ENCODE data around the gene MAT2A. TPM values are rescaled to one million over a fixed set of nuclear protein-coding genes. Genes with fewer than 3 reads are reported as not detected.

Gene MAT2A
- total and polyA plus RNA-seq, 2 donors (not counting 1 experiment from before 2014, with no cell fraction given), result 133 to 177 TPM

DNA sequence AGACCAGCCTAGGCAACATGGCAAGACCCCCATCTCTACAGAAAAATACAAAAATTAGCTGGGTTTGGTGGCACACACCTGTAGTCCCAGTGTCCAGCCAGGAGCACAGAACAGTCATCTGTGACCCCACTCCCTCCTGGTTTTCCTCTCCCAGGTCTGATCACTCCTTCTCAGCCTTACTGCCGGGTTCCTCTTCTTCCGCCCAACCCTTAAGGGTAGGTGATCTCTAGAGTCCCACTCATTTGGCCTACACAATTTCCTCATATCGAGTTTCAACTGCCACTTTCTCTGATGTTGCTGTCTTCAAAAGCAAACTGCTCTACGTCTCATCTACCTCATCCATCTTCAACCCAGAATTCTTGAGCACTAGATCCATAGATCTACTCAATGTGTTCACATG is 13.4 kb upstream of the MAT2A start:
- H3K27me3 Mint-ChIP-seq, result peaks cover 22% of the 10 kb centered on the region
- H3K4me2 ChIP-seq (replicated peaks; ENCODE audit: low read depth, low read length, poor library complexity, severe bottlenecking), result no peak overlapping the region
- H2AFZ ChIP-seq (ENCODE audit: insufficient read depth, low read depth, low read length, poor library complexity, severe bottlenecking), result no peak overlapping the region
- no peak for ATAC-seq (ENCODE audit: low read depth)
- no peak overlapping the region for H3K27ac Mint-ChIP-seq
- H3K27me3 ChIP-seq (replicated peaks in 1 of 4; ENCODE audit: control extremely low read depth in 1 of 4, control insufficient read depth in 3 of 4, insufficient read depth in 4 of 4, low read length in 3 of 4), result peaks cover 0 to 3% (median 0%) of the 10 kb centered on the region in 4 experiments
- no peak overlapping the region for H3K4me3 ChIP-seq (ENCODE audit: control extremely low read depth in 1 of 5, extremely low read depth in 1 of 5, insufficient read depth in 1 of 5, low read depth in 2 of 5, low read length in 4 of 5)
- no peaks in the 10 kb centered on the region for H4K20me1 ChIP-seq (ENCODE audit: control insufficient read depth, insufficient read depth, low read length, poor library complexity, severe bottlenecking)
- H3K9me3 Mint-ChIP-seq (ENCODE audit: insufficient read depth), result no peaks in the 10 kb centered on the region
- ChIA-PET CTCF (no interaction called here), POLR2A (no interaction called here)
- 88% methylated on average over 4 of the region's 4 CpGs for WGBS (ENCODE audit: insufficient coverage)
- H3K36me3 ChIP-seq (replicated peaks in 1 of 2; ENCODE audit: control extremely low read depth in 1 of 2, control insufficient read depth in 1 of 2, extremely low read depth in 1 of 2, insufficient read depth in 2 of 2, low read length in 1 of 2), result no peaks in the 10 kb centered on the region
- intact Hi-C loops (cut with micrococcal nuclease), result no loop called here
- no peak overlapping the region for H3K27ac ChIP-seq (ENCODE audit: low read length in 2 of 2)
- H3K4me1 ChIP-seq (ENCODE audit: control insufficient read depth in 2 of 2, insufficient read depth in 2 of 2, low read length in 2 of 2), result peaks cover 3 to 7% of the 10 kb centered on the region in 2 donors
- H3K79me2 ChIP-seq (ENCODE audit: control insufficient read depth, insufficient read depth, low read length), result no peaks in the 10 kb centered on the region
- no peaks in the 10 kb centered on the region for H3K9me3 ChIP-seq (ENCODE audit: control extremely low read depth in 1 of 3, control insufficient read depth in 2 of 3, insufficient read depth in 1 of 3, low read length in 2 of 3)
- TF ChIP-seq EZH2 (IDR thresholded peaks at IDR 0.05; ENCODE audit: borderline replicate concordance, insufficient read depth, low read depth, low read length, poor library complexity, severe bottlenecking) (no peak), CTCF (IDR thresholded peaks at IDR 0.05) (no peak)
- H3K4me1 Mint-ChIP-seq, result peaks cover 1% of the 10 kb centered on the region
- no peak for DNase-seq
- H3K4me3 Mint-ChIP-seq, result no peak overlapping the region
- H3K9ac ChIP-seq (ENCODE audit: low read length), result no peak overlapping the region

DNA sequence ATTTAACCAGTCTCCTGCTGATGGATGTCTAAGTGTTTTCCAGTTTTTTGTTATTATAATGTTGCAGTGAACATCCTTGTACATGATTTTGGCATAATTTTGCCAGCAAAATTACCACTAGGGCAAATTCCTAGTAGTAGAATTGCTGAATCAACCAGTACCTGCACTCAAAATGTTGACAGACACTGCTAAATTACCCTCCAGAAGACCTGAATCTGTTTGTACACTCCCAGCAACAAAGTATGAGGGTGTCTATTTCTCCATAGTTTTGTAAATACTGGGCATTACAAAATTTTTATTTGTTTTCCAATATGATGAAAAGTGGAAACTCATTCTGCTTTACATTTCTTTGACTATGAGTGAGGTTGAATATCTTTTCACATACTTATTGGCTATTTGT is 11.2 kb upstream of the MAT2A start:
- Mint-ChIP-seq H3K4me3 (no peak overlapping the region), H3K9me3 (ENCODE audit: insufficient read depth) (no peaks in the 10 kb centered on the region), H3K4me1 (peaks cover 1% of the 10 kb centered on the region), H3K27me3 (peaks cover 22% of the 10 kb centered on the region), H3K27ac (no peak overlapping the region)
- no peak overlapping the region for H3K4me2 ChIP-seq (replicated peaks; ENCODE audit: low read depth, low read length, poor library complexity, severe bottlenecking)
- intact Hi-C loops (cut with micrococcal nuclease), result no loop called here
- peaks cover 0 to 3% (median 0%) of the 10 kb centered on the region in 4 experiments for H3K27me3 ChIP-seq (replicated peaks in 1 of 4; ENCODE audit: control extremely low read depth in 1 of 4, control insufficient read depth in 3 of 4, insufficient read depth in 4 of 4, low read length in 3 of 4)
- H3K4me1 ChIP-seq (ENCODE audit: control insufficient read depth in 2 of 2, insufficient read depth in 2 of 2, low read length in 2 of 2), result peaks cover 3 to 7% of the 10 kb centered on the region in 2 donors
- no peaks in the 10 kb centered on the region for H3K36me3 ChIP-seq (replicated peaks in 1 of 2; ENCODE audit: control extremely low read depth in 1 of 2, control insufficient read depth in 1 of 2, extremely low read depth in 1 of 2, insufficient read depth in 2 of 2, low read length in 1 of 2)
- no peaks in the 10 kb centered on the region for H3K79me2 ChIP-seq (ENCODE audit: control insufficient read depth, insufficient read depth, low read length)
- ATAC-seq (ENCODE audit: low read depth), result no peak
- TF ChIP-seq EZH2 (IDR thresholded peaks at IDR 0.05; ENCODE audit: borderline replicate concordance, insufficient read depth, low read depth, low read length, poor library complexity, severe bottlenecking) (no peak), CTCF (IDR thresholded peaks at IDR 0.05) (no peak)
- no peak overlapping the region for H3K9ac ChIP-seq (ENCODE audit: low read length)
- H3K9me3 ChIP-seq (ENCODE audit: control extremely low read depth in 1 of 3, control insufficient read depth in 2 of 3, insufficient read depth in 1 of 3, low read length in 2 of 3), result no peaks in the 10 kb centered on the region
- no peak overlapping the region for H3K4me3 ChIP-seq (ENCODE audit: control extremely low read depth in 1 of 5, extremely low read depth in 1 of 5, insufficient read depth in 1 of 5, low read depth in 2 of 5, low read length in 4 of 5)
- CTCF ChIA-PET, result no interaction called here
- no peak overlapping the region for H3K27ac ChIP-seq (ENCODE audit: low read length in 2 of 2)
- H2AFZ ChIP-seq (ENCODE audit: insufficient read depth, low read depth, low read length, poor library complexity, severe bottlenecking), result no peak overlapping the region
- no peak for DNase-seq
- H4K20me1 ChIP-seq (ENCODE audit: control insufficient read depth, insufficient read depth, low read length, poor library complexity, severe bottlenecking), result no peaks in the 10 kb centered on the region
- POLR2A ChIA-PET, result no interaction called here

All from B cell (primary cell).